ENCODE results near the gene PLCH2. TPM values are rescaled to one million over a fixed set of nuclear protein-coding genes. Genes with fewer than 3 reads are reported as not detected.

PLCH2 gene
- total RNA-seq, 1 donor: under 0.01 TPM

DNA sequence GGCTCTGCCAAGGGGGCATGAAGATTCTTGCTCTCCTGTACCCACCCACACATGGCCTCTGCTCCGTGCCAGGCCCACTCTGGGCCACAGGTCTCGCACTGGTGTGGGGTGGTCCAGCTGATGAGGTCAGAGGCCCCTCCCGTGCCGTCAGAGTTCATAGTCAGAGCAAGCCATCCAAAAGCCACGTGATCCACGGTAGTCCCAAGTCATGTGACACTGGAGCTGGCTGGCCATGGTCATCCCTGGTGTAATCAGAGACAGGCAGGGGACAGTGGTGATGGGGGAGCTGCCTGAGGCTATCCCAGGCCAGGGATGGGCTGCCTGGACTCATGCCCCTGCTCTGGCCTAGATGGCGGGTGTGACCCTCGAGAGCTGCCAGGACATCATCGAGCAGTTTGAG, 10.5 kb downstream of the PLCH2 start:
- DNase-seq (ENCODE audit: low read depth): no peak
- TF ChIP-seq, protein P1, sequence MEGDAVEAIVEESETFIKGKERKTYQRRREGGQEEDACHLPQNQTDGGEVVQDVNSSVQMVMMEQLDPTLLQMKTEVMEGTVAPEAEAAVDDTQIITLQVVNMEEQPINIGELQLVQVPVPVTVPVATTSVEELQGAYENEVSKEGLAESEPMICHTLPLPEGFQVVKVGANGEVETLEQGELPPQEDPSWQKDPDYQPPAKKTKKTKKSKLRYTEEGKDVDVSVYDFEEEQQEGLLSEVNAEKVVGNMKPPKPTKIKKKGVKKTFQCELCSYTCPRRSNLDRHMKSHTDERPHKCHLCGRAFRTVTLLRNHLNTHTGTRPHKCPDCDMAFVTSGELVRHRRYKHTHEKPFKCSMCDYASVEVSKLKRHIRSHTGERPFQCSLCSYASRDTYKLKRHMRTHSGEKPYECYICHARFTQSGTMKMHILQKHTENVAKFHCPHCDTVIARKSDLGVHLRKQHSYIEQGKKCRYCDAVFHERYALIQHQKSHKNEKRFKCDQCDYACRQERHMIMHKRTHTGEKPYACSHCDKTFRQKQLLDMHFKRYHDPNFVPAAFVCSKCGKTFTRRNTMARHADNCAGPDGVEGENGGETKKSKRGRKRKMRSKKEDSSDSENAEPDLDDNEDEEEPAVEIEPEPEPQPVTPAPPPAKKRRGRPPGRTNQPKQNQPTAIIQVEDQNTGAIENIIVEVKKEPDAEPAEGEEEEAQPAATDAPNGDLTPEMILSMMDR (IDR thresholded peaks at IDR 0.05; ENCODE audit: insufficient read depth, low read depth, low read length): no peak
- no peak overlapping the region for H3K4me3 ChIP-seq (ENCODE audit: low read depth, low read length)

DNA sequence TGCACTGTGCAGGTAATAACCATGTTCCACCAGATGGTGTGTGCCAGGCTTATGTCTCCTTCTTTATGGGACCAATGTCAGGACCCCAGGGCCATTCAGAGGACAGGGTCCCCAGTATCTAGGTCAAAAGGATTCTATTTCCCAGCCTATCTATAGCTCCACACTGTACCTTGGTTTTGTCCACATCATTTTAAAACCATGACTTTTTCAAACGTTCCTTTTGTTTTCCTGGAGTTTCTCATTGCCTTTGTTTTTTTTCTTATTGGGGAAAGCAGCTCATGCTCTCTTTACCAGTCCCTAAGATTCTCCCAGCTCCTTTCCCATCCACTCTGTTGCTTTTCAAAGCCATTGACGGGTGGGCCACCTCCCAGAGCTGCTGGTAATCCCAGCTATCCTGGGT, 12.6 kb downstream of the PLCH2 start:
- no peak for DNase-seq (ENCODE audit: low read depth)
- TF ChIP-seq, protein P1 (IDR thresholded peaks at IDR 0.05; ENCODE audit: insufficient read depth, low read depth, low read length): no peak
- no peak overlapping the region for H3K4me3 ChIP-seq (ENCODE audit: low read depth, low read length)

DNA sequence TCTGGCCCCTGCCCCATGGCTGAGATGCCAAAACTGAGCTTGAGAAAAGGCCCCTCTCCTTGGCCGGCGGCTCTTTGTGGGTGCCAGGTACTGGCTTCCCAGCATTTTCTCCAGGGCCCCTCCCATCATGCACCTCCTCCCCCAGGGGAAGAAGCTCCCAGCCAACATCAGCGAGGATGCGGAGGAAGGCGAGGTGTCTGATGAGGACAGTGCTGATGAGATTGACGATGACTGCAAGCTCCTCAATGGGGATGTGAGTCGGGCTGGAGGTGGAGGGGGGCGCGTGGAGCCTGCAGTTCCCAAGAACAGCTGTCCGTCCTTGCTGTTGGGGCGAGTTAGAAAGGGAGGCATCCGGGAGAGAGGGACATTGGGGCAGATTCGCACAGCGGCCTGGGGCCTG, 13.5 kb downstream of the PLCH2 start:
- no peak overlapping the region for H3K4me3 ChIP-seq (ENCODE audit: low read depth, low read length)
- DNase-seq (ENCODE audit: low read depth): no peak
- TF ChIP-seq, protein P1 (IDR thresholded peaks at IDR 0.05; ENCODE audit: insufficient read depth, low read depth, low read length): no peak

DNA sequence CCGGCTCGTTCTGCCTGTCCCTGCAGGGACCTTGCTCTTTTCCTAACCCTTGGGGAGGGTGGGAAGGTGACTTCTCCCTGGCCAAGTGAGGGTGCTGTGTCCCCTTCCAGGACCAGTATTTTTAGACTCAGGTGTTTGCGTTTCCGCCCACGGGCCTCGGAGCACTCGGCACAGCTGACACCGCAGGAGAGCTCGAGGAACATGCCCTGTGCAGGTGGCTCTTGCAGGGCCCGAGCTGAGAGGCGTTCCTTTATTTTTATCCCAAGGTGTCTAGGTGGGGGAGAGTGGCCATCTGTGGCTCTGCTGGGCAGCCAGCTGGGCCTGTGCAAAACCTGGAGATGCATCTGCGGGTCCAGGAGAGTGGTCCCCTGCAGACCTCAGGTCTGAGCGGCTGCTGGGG, 16.0 kb downstream of the PLCH2 start:
- no peak for DNase-seq (ENCODE audit: low read depth)
- H3K4me3 ChIP-seq (ENCODE audit: low read depth, low read length): no peak overlapping the region
- TF ChIP-seq, protein P1 (IDR thresholded peaks at IDR 0.05; ENCODE audit: insufficient read depth, low read depth, low read length): no peak

DNA sequence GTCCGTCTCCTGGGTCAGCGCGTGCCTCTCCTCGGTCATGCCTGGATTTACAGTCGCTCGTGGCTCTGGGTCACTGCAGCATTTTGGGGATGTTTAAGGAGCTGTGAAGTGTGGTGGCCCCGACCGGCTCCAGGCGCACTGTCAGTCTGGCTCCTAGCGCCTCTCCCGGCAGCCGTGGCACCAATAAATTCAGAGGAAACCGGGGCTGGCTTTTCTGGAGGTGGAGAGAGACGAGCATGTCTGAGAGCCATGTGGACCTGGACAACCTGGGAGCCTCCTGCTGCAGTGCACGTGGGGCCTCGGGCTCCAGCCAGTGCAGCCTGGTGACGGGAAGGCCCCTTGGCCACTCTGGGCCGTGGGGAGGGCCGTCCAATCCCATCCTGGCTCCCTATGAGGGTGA, 17.1 kb downstream of the PLCH2 start:
- TF ChIP-seq, protein P1 (IDR thresholded peaks at IDR 0.05; ENCODE audit: insufficient read depth, low read depth, low read length): no peak
- H3K4me3 ChIP-seq (ENCODE audit: low read depth, low read length): no peak overlapping the region
- DNase-seq (ENCODE audit: low read depth): no peak

DNA sequence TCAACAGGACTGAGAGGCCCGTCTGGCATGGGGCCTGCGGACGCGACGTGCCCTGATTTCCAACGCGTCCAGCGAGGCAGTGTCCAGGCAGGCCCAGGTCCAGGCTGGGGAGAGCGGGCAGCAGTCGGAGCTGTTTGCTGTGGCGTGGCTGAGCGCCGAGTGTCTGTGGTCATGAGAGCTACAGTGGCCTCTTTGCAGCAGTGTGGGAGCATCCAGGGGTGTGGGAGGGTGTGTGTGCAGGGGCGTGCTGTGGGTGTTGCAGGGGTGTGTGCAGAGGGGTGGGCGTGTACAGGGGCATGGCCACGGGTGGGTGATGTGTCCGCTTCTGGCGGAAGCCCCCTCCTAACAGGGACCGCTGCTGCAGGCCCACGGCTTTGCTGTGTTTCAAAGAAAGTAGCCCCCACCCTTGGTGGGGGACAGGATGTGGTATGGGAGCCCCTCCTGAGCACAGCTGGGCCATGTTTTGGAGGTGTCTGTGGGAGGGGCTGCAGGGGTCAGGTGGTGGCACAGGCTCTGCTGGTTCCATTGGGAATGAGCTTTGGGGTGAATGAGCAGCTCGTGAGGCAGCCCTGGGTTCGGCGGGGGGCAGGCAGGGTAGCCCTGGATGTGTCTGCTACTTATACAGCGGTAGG, 17.7 kb downstream of the PLCH2 start:
- TF ChIP-seq, protein P1 (IDR thresholded peaks at IDR 0.05; ENCODE audit: insufficient read depth, low read depth, low read length): no peak
- peak; percentile 42 for DNase-seq (ENCODE audit: low read depth)
- H3K4me3 ChIP-seq (ENCODE audit: low read depth, low read length): no peak overlapping the region

DNA sequence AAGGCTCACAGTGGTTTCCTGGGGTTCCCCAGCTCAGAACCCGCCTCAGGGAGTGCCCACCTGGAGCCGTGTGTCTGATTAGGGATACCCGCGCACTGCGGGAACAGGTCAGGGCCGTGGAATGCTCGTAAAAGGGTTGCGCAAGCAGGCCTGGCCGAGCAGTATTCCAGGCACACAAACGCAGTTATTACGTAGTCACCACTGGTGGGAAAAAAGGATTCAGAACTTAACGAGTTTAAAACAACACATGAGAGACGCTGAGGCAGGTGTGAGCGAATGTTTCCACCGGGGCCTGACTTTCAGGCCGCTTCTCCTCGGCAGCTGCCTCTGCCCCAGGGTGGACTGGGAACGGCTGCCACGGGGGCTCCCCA, 18.2 kb downstream of the PLCH2 start:
- TF ChIP-seq, protein P1 (IDR thresholded peaks at IDR 0.05; ENCODE audit: insufficient read depth, low read depth, low read length): no peak
- peak; percentile 98 for DNase-seq (ENCODE audit: low read depth)
- H3K4me3 ChIP-seq (ENCODE audit: low read depth, low read length): no peak overlapping the region

Measured in fibroblast of villous mesenchyme (primary cell).